Panc1 (cell line): ENCODE measurements around the gene STAT5A. TPM values are rescaled to one million over a fixed set of nuclear protein-coding genes. Genes with fewer than 3 reads are reported as not detected.
"Not testable (repeated sequence)": the region's sequence is repeated elsewhere in the genome, so short reads cannot be mapped to it uniquely, and the experiment has no call there.

Experiments used
- ATAC-seq: fragments of 200-7000 bp; cut with Tn5 transposase; 2 replicates; pipeline ENCODE4 v1.9.1; 2020; ENCODE audit warnings: mild to moderate bottlenecking, moderate library complexity
- BruUV-seq: library from RNA; stranded (reverse); fragments of 400-500 nt; replicated peaks from 2 replicates; lab custom pipeline; 2021; lab: Mats Ljungman, UMichigan
- CTCF ChIA-PET: fragments of 300-600 bp; sonication (Branson Sonifier 250); formaldehyde crosslinking; loops from one replicate; lab custom pipeline; 2022; ENCODE audit warnings: antibody characterized with exemption; lab: Charles Lee
- POLR2A ChIA-PET: fragments of 300-600 bp; sonication (Branson Sonifier 250); formaldehyde crosslinking; loops from one replicate; lab custom pipeline; 2022; ENCODE audit warnings: antibody characterized with exemption; lab: Charles Lee
- DNase-seq: peaks from one replicate; pipeline ENCODE4 v3.0.0-alpha.2; 2010; ENCODE audit warnings: low read depth, low spot score
- H3K27ac ChIP-seq: 2 replicates; pipeline ENCODE4 v1.5.1; 2011; ENCODE audit warnings: mild to moderate bottlenecking, low read length, inconsistent platforms
- H3K27me3 ChIP-seq: fragments of 200-500 bp; sonication (Bioruptor generic); 2 replicates; pipeline ENCODE4 v1.6.0; 2014; ENCODE audit warnings: low read length, inconsistent platforms; ENCODE audit not compliant: control insufficient read depth, insufficient read depth
- H3K36me3 ChIP-seq: fragments of 200-500 bp; sonication (Bioruptor generic); 2 replicates; pipeline ENCODE4 v1.5.1; 2014; ENCODE audit warnings: inconsistent platforms, mild to moderate bottlenecking, low read length, moderate library complexity; ENCODE audit not compliant: control insufficient read depth, insufficient read depth
- H3K4me1 ChIP-seq: 2 replicates; pipeline ENCODE4 v1.5.1; 2011; ENCODE audit warnings: inconsistent platforms, mild to moderate bottlenecking, low read length, moderate library complexity; ENCODE audit not compliant: control insufficient read depth, insufficient read depth
- H3K4me3 ChIP-seq, 2 experiments: 2 replicates each; pipeline ENCODE4 v1.5.1; 2011 to 2012; ENCODE audit warnings: low read depth in 2 of 2, low read length in 2 of 2, mild to moderate bottlenecking in 2 of 2, inconsistent platforms in 1 of 2, moderate library complexity in 1 of 2
- H3K9me3 ChIP-seq: fragments of 200-500 bp; sonication (Bioruptor generic); 2 replicates; pipeline ENCODE4 v1.5.1; 2014; ENCODE audit warnings: low read depth, mild to moderate bottlenecking, inconsistent platforms, low read length, moderate library complexity; ENCODE audit not compliant: control insufficient read depth, insufficient read depth
- CTCF ChIP-seq: fragments of 450-650 bp; IDR thresholded peaks from 2 replicates; pipeline ENCODE4 v1.5.1; 2017; ENCODE audit warnings: mild to moderate bottlenecking
- POLR2AphosphoS5 ChIP-seq: IDR thresholded peaks from 2 replicates; pipeline ENCODE4 v1.6.1; 2012; ENCODE audit warnings: mild to moderate bottlenecking, low read depth, low read length, moderate library complexity
- REST ChIP-seq, 2 experiments: IDR thresholded peaks; 2 replicates each; pipeline ENCODE4 v1.6.1; 2011 to 2012; ENCODE audit warnings: low read depth in 2 of 2, control low read depth in 1 of 2, low read length in 1 of 2, mild to moderate bottlenecking in 1 of 2, moderate library complexity in 1 of 2; ENCODE audit not compliant: insufficient read depth in 1 of 2
- SIN3A ChIP-seq: IDR thresholded peaks from 2 replicates; pipeline ENCODE4 v1.6.1; 2012; ENCODE audit warnings: low read depth, mild to moderate bottlenecking, low read length, moderate library complexity, borderline replicate concordance; ENCODE audit not compliant: insufficient read depth
- TCF7L2 ChIP-seq: IDR thresholded peaks from 2 replicates; pipeline ENCODE4 v1.6.1; 2011; ENCODE audit warnings: mild to moderate bottlenecking, low read depth, low read length, inconsistent platforms
- in situ Hi-C: cut with HindIII; loops from 2 replicates; pipeline ENCODE4 v1.10.0; 2016; ENCODE audit warnings: low sequenced_read_pairs, low pct_unique_long_range_greater_than_20kb
- intact Hi-C: fragments of 100-400 bp; cut with micrococcal nuclease; formaldehyde crosslinking; loops from one replicate; pipeline ENCODE4 v1.10.0; 2022; ENCODE audit not compliant: unreplicated experiment
- total RNA-seq: library from RNA; stranded (reverse); gene quantifications from one replicate; pipeline ENCODE4 v1.2.1, GENCODE V29; 2021; ENCODE audit not compliant: unreplicated experiment

The STAT5A gene
- total RNA-seq, 1 experiment from 2014 or later: 26.7 TPM

- intact Hi-C loops (no loop called here), in situ Hi-C loops (no loop called here)
- ChIA-PET CTCF (no interaction called here), POLR2A (no interaction called here)
- H3K4me3 ChIP-seq: no peak overlapping the region
- H3K9me3 ChIP-seq: no peaks in the 10 kb centered on the region
- no peaks in the 10 kb centered on the region for H3K36me3 ChIP-seq
- H3K4me1 ChIP-seq: no peaks in the 10 kb centered on the region
- no peaks in the 10 kb centered on the region for H3K27me3 ChIP-seq
- no peak overlapping the region for H3K27ac ChIP-seq
- no TSS peak for BruUV-seq
- DNase-seq: no peak
- ATAC-seq: no peak
- TF ChIP-seq CTCF (no peak), POLR2AphosphoS5 (no peak), SIN3A (no peak), REST (IDR thresholded peaks at IDR 0.05; ENCODE audit: insufficient read depth in 1 of 2, low read depth in 2 of 2, low read length in 1 of 2) (no peak)
Observed at GRCh38 chr17:42303694-42304093, 15.4 kb downstream of the STAT5A start.

GRCh38 chr17:42304187-42305030 lies 16.1 kb downstream of the STAT5A start:
- H3K9me3 ChIP-seq: no peaks in the 10 kb centered on the region
- CTCF ChIA-PET: no interaction called here
- H3K4me3 ChIP-seq: no peak overlapping the region
- POLR2A ChIA-PET: no interaction called here
- no peak for TF ChIP-seq SIN3A
- no peak for TF ChIP-seq POLR2AphosphoS5
- no peak for TF ChIP-seq REST (IDR thresholded peaks at IDR 0.05; ENCODE audit: insufficient read depth in 1 of 2, low read depth in 2 of 2, low read length in 1 of 2)
- TF ChIP-seq TCF7L2: no peak
- TF ChIP-seq CTCF: no peak
- H3K4me1 ChIP-seq: no peaks in the 10 kb centered on the region
- ATAC-seq: no peak
- DNase-seq: no peak
- in situ Hi-C loops: no loop called here
- H3K36me3 ChIP-seq: no peaks in the 10 kb centered on the region
- BruUV-seq: no TSS peak
- no peaks in the 10 kb centered on the region for H3K27me3 ChIP-seq
- H3K27ac ChIP-seq: no peak overlapping the region
- intact Hi-C loops: no loop called here

- intact Hi-C loops, H3K4me3 ChIP-seq, H3K4me1 ChIP-seq, BruUV-seq, H3K27me3 ChIP-seq, H3K27ac ChIP-seq, H3K9me3 ChIP-seq, POLR2A ChIA-PET, DNase-seq, CTCF ChIA-PET, H3K36me3 ChIP-seq, in situ Hi-C loops, ATAC-seq: not testable (repeated sequence)
Observed at GRCh38 chr17:42305031-42305330, 16.7 kb downstream of the STAT5A start.
